GM21447 (cell line): ENCODE results near the gene GALNT18.

Experiments
- ATAC-seq: cut with Tn5 transposase; IDR thresholded peaks from one replicate; pipeline ENCODE4 v1.9.1; 2021; ENCODE audit not compliant: unreplicated experiment

Gene GALNT18

DNA sequence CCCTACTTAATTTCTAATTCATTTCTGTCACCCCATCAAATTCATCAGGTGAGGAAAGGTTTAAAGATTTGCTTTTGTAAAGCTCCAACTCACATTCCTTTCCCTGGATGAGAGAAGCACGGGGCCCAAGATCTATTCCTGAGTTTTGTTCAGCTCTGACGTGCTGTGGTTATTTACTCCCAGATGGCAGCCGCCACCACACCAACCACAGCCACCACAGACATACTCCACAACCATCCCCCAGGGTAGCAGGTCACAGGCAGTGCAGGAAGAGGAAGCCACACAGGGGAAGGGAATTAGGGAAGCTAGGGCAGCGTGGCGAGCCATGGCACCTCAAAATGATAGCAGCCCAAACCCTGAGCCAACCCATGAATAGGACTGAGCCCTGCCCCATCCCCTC lies 205.3 kb downstream of the GALNT18 start:
- ATAC-seq = no peak

DNA sequence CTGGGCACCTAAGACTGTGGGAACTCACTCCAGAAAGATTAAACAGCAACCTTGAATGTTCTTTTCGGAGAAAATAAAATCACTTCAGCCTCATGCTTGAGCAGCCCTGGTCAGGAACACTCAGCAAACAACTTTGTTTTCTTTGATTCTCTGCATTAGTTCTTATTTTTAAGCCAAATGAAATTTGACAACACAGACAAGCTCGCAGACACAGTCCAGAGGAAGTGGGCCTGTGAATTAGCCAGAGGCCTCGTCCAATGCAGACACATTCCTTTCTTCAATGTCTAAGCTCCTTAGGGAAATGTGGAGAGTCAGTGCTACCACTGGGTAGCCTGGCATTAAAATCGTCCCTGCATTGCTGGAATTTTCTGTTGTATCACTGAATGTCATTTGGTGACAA lies 205.9 kb downstream of the GALNT18 start:
- ATAC-seq = no peak

DNA sequence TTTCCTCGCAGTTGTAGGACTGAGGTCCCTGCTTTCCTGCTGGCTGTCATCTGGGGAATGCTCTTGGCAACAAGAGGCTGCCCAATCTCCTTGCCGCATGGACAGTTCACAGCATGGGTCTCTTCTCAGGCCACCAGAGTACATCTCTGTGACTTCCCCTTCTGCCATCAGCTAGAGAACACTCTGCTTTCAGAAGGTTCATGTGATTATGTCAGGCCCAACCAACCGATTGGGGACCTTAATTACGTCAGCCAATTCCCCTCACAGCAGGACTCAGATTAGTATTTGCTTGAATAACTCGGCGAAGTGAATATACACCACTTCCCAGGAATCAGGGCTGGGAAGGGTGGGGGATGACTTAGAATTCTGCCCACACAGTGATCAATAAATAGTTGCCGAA lies 206.8 kb downstream of the GALNT18 start:
- ATAC-seq = no peak

DNA sequence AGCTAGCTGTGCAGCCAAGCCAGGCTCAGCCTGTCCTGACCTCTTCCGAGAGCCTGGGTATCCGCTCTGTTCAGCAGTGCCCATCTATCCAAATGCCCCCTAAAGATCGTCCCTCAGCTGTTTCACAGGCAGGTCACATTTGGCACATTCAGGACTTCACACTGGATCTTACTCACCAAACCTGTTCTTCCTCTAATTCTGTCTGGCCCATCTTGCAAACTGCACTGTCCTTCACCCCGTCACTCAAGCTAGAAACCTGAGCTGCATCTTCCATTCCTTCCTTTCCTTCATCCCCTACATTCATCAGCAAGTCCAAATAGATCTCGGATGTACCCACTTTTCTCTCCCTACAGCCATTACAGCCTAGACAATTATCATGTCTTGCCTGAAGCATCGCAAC lies 208.0 kb downstream of the GALNT18 start:
- ATAC-seq = no peak

DNA sequence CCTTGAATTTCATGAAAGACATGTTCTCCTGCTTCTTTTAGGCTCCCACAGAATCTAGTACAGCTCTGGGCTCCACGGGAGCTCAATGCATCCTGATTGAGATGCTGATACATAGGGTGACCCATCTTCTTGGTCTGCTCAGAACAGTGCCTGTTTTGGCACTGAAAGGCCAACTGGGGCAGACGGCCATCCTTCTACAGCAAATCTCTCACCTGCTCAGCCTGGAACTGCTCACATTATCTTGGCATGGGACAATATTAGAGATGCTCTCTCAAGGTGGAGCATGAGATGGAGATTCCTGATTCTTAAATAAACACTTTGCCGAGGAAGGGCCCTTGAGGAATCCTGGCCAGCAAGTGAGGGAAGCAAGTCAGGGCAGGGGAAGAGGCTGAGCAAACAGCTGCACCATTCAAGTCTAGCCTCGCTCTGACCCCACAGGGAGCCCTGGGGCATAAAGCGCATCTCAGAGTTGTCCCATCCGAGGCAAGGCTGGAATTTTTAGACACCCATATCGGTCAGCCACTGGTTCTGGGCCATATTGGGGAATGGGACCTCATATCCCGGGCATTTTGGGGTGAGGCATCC lies 210.3 kb downstream of the GALNT18 start:
- no peak for ATAC-seq

DNA sequence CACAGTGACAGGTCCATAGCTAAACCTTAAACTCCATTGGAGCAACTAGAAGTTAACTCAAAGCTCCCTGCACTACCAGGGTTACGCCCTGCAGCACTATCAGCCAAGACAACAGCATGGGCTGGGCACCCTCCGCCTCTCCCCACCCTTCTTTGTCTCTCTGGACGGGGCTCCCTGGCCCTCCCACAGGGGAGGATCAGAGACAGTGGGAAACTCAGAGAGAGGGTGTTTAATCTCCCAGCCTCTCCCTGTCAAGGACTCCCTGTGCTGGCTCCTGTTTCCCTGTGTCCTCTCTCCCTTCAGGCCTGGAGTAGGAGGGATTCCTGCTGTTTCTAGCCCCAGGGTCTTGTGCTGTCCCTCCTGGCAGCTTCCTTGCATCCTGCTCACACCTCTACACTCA lies 211.9 kb downstream of the GALNT18 start:
- no peak for ATAC-seq

DNA sequence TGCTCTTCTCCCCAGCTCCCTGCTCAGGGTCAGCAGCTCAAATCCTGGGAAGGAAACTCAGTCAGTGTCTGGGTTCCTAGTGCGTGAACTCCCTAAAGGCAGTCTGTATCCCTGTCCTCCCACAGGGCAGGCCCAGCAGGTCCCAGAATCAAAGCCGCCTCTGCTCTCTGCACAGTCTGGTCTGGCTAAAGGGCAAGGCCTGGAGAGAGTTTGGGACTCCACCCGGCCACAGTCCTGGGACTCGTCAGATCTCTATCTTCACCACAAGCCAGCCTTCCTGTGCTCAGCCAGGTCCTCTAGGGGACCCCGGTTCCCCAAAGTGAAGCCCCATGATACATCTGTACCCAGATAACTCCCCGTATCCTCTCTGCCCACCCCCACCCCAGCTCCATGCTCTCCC lies 212.6 kb downstream of the GALNT18 start:
- ATAC-seq = no peak

DNA sequence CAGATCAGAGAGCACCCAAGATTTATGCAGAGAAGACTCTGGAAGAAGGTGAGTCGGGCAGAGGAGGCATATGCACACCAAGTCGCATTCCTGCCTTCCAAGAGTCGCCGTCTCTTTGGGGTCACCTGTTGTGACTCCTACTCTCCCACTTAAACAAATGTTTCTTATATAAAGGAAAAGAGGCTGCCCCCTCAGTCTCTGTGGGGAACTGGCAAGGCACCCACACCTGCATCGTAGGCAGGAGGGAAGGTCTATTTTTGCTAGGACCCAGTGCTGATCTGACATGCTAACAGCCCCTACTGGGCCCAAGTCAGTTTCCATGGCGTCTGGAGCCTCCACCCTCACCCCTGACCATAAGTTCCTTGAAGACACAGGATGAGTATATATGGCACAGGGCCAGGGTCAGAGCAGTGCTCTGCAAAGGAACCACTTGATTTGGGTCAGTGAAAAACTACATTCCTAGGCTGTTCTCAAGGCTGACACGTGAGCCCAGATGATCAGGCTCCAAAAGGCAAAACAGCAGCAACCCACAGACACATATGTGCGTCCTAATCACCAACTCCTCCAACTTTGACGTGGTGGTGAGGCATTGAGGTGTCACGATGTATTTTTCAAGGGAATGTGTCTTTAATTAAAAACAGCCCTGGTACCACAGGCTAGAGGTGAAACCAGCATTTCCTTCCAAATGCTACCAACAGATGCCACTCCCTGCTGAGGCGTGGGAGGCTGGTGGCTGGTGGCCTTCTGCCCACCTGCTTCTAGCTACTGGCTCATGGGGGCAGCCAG lies 213.2 kb downstream of the GALNT18 start:
- ATAC-seq = no peak

DNA sequence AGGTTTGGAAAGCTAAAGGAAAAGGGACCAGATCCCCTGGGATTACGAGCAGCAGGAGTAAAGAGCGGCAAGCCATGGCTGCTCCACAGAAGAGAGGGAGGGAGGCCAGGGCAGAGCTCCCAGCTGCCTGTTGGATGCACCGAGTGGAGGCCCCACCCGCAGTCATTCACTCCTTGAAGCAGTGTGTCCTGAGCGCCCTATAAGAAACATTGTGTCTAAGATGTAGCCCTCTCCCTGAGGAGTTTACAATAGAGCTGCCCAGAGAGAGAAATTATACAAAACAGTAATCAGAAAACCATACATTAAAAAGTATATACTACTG lies 214.1 kb downstream of the GALNT18 start:
- no peak for ATAC-seq

DNA sequence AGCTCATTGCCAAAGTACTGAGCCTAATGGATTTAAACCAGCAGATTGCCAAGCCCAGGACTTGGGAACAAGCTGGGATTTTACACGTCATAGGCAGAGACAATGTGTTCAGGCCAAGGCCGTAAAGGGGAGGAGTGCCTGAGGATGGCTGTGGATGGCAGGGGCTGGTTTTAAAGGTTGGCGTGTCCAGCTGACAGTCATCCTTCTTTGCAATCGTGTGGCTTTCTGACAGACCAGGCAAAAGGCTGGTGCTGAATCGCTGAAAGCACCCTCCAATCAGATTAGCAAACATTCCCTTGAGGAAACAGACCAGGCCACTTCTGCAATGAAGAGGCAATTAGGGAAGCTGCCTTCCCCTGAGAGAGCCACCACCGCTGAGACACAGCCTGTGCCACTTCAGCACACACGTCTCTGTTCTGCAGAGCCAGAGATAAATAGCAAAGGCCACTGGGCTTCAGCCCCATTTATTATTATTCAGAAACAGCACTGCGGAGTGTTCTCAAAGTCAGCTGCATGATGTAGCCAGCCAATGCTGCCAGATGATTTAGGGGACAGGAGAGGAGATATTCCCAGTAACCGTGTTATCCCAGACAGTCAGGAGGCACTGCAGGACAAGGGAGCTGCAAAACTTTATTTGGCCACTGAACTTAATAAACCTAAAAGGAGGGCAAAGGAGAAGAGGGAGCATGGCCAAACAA lies 214.6 kb downstream of the GALNT18 start:
- no peak for ATAC-seq

DNA sequence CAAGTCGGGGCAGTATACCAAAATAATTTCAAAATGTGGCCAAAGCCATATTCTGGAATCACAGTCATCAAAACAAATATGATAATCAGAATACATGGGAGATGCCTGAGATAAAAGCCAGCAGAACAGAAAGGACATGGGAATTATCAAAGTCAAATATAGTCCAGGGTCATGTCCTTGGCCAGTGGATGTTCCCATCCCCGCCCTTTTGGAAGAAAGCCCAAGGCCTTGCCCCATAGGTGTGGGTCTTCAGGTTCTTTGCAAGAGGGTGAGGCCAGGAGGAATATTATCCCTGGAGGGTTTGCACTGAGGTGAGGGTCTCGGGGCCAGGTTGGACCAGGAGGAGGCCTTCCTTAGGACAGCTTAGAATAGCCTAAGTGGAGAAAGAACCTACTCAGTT lies 215.2 kb downstream of the GALNT18 start:
- no peak for ATAC-seq

DNA sequence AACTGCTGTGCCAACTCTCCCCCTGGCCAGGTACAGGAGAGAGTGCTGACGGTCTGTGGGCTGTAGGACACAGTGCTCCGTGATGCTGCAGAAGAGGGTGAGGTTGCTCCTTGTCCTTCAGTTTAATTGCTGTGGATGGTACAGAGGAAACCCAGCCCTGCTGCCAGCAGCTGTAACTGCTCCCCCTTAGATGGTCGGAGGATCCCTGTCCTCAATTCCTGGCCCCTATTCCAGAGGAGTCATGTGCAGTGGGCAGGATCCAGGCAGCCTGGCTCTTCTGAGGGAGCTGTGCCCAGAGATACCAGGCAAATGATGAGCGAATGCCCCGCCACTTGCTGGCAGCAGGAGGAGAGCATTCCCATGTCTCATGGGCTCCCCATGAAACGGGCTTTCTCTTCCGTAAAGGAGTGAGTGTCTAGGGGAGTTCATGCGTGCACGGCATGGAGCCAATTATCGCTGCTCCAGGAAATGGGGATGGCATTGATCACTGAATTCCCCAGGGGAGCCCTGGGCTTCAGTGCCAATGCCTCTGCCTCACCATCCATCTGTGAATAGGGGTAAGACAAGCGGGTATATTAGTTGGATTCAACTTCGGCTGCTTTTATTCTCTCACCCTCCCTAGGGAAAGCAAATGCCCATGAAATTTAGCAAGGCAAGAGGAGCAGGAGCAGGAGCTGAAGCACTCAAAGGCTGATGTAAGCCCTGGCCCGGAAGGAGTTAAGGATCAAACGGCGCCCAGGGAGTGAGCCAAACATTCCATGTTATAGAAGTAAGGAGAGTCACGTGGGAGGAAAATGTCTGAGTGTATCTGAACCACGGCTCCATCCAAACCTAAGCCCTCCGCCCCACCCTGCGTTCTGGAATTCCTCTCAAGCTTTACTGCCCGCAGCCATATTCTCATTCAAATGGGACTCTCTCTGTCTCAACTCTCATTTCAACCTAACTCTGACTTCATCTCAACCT lies 217.8 kb downstream of the GALNT18 start:
- ATAC-seq = no peak

DNA sequence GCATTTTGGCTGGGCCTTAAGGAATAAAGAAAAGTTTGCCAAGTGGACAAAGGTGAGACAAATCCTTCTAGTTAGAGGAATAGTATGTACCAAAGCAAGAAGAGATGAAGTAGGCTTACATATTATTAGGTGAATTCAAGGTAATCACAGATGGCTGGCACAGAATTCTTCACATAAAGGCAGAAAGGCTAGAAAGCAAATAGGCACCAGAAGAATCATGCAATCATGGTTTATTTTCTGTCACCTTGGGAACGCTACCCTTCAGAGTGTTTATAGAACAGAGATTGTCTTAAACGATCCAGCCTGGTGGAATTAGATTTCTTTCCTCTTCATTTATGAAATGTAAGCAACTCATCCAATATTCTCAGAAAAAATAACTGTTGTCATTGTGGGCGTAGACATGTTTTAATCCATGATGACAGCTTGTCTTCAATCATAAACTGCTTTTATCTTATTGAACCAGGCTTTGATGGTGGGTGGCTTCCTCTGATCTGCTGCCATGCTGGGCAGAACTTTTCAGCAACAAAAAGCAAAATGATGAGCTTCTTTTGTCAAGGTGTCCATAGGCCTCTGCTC lies 219.8 kb downstream of the GALNT18 start:
- ATAC-seq = no peak

DNA sequence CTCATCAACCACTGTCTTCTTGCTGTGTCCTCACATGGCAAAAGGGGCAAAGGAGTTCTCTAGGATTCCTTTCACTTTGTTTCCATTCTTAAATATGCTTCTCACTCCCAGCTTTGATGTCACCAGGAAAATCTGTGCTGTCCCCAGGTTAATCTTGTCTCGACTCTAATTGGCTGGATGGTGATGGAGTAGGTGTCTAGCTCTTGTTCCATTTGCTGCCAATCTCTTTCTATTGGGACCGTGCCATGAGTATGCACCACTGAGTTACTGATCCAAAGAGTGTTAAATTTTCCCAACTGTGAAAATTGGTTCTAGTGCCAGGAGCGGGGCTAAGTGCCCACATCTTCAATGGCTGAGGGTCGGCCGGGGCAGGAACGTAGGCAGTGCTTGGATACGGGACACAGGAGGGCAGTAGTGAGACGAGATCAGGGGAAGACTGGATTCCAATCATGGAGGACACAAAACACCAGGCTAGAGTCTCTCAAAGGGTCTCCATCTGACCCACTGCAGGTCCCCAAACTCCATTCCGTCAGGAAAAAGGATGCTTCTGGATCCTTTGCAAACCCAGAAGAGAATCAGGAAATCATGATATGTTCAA lies 221.1 kb downstream of the GALNT18 start:
- no peak for ATAC-seq

DNA sequence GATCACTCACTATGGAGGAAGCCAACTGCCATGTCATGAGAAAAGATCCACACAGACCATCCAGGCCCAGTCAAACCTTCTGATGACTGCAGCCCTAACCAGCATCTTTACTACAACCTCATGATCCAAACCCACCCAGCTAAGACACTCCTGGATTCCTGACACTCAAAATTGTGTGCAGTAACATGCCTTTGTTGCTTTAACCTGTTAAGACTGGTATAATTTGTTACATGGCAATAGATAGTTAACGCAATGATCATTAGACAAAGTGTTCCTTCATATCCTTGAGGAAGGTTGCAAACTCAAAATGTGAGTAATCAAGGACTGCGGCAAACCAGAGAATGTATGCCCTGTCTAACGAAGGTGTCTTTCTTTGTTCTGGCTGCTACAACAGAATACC lies 221.7 kb downstream of the GALNT18 start:
- ATAC-seq = no peak

DNA sequence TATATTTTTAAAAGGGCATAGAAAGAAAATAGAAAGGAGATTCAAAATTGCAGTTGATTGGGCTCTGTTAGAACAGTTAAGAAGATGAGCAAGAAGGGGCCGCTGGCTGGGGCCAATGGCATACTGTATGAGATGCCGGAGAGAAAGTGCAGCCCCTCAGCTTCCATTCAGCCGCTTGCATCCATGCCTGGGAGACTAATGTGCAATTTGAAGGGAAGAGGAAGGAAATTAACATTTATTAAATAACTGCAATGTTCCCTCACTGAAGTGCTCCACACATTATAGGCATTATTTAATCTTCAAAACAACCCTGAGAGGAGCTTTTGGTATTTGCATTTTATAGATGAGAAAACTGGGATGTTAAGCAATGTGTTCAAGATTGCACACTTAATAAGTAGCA lies 224.0 kb downstream of the GALNT18 start:
- no peak for ATAC-seq

DNA sequence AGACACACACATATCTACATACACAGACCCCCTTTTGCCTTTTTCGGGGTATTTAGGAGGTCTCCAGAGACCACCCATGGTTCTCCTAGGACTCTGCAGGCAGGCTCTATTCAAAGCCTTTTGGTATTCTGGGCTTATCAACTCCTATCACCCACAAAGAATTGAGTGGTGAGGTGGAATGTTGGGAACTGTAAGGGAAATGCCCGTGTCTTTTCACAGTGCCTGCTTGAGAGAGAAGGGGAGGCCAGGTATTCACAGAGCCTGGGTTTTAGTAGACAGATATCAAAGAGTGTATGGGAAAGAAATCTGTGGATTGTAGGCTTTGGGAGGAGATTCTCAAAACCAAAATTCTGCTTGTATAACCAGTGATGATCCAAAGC lies 224.8 kb downstream of the GALNT18 start:
- no peak for ATAC-seq

DNA sequence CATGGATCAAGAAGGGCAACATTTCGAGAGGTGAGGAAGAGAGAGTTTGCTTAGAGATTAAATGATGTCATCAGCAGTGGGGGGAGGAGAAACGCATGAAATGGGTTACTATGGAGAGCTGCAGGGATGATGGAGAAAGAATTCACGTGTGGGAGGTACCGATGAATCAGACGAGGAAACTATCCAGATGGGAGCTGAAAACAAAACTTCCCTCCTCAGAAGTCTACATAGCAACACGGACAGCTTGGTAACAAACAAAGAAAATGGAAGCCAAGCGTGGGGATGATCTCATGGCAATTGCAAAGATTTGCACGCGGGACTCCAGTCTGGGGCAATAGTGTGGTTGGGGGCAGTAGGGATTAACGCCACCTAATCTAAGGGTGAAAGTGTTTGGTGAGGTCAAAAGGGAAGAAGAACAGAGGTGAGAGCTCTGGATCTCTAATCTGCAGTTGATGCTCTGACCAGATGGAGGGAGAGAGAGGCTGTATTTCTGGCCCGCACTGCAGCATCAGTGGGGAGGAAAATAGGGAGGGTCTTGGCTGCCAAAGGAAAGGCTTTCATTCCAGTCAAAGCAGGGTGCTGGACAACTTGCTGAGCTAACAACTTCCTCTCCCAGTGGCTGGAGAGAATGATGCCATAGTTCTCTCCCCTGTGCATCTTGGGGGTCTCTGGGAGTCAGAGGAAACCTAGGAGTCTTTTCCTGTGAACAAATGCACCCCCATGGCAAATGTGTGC lies 225.3 kb downstream of the GALNT18 start:
- no peak for ATAC-seq

DNA sequence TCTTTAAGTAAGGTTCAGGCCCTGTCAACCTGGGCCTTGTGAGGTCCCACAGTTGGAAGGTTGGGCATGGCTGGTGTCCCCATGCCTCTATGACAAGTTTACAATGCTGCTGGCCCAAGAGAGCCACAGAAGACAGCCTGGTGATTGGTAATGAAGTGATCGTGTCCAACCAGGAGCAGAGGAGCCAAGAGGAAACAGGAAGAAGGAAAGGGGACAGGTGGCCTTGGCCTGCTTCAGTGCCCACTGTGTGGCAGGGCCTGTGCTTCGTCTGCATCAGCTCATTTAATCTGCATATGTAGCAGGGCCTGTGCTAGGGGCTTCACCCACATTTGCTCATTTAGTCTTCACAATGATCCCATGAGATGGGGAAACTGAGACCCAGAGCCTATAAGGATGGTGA lies 226.7 kb downstream of the GALNT18 start:
- no peak for ATAC-seq

DNA sequence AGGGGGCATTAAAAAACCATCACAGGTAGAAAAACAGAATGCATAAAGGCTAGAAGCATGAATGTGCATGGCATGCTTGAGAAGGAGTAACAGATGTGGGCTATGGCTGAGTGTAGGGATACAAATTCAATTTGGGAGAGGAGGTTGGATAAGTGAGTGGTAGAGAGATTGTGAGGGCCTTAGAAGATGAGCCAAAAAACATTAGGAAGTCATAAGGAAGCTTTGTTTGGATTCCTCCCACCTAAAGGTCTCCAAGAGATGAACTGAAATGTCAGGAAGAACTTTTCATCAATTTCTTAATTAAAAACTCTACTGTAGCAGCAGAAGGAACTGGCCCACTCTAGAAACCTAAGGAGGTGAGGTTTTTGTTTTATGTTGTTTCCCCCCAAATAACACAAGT lies 227.6 kb downstream of the GALNT18 start:
- no peak for ATAC-seq
